GM21786 (cell line): ENCODE data around the gene PPP2R2C.

ENCODE experiments used
- ATAC-seq: cut with Tn5 transposase; IDR thresholded peaks from one replicate; pipeline ENCODE4 v1.9.1; 2021; ENCODE audit not compliant: unreplicated experiment

PPP2R2C gene

DNA sequence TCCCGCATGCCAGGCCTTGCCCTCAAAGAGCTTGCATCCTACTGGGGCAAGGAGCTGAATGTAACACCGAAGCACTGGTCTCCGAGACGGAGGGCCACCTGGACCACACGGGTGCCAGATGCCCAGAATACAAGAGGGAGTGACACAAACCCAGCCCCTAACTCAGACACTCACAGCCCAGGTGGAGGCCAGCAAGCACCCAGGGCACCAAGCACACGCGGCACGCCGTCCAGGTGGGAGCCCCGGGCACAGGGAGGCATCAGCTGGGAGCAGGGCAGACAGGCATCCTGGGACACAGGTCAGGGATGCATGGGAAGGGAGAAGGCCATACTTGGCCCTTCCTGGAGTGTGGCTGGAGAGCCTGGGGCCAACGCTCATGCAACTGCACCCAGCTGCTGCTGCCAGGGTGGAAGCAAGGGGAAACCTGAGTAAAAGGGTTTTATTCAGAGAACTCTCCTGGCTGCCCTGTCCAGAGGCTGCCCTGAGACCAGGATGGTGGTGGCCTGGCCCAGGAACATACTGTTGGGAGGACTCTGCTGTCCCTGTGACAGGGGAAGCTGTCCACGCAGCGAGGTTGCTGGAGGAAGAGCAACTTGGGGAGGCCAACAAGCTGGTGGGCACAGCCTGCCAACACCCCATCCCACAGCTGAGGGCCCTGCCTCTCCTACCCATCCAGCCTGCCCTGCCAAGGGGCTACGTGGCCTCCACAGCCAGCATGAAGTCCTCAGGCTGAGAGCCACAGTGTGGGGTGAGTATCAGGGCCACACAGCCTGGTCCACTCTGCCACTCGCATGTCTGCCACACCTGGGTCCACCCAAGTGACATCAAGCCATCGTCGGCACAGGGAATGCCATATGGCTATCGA lies 22.2 kb upstream of the PPP2R2C start:
- ATAC-seq = no peak

DNA sequence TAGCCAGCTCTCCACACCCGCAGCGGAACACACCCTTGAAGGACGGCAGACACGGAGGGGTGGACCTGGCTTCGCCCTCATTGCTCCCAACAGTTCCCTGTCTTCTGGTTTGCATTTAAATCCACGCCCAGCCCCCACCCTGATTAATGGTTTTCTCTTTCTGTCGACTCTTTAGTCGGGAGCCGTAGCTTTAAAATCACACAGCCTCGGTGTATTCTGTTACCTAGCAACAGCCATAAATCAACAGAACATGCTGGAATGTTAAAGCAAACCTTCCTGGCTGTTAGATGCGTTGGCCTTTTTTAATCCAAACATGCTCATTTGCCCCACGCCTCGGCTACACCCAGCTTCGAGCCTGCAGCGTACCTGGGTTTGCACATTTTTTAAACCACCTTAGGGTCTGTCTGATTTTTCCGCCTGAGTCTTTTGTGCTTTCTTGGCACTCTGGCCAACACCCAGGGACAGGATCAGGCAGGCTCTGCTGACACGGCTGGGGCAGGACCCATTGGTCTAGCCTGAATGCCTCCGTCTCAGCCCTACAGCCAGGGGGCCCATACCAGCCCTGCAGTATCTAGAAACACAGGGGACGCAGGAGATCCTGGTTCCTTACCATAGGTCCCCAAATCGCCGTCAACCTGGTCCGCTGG lies 21.4 kb upstream of the PPP2R2C start:
- no peak for ATAC-seq

DNA sequence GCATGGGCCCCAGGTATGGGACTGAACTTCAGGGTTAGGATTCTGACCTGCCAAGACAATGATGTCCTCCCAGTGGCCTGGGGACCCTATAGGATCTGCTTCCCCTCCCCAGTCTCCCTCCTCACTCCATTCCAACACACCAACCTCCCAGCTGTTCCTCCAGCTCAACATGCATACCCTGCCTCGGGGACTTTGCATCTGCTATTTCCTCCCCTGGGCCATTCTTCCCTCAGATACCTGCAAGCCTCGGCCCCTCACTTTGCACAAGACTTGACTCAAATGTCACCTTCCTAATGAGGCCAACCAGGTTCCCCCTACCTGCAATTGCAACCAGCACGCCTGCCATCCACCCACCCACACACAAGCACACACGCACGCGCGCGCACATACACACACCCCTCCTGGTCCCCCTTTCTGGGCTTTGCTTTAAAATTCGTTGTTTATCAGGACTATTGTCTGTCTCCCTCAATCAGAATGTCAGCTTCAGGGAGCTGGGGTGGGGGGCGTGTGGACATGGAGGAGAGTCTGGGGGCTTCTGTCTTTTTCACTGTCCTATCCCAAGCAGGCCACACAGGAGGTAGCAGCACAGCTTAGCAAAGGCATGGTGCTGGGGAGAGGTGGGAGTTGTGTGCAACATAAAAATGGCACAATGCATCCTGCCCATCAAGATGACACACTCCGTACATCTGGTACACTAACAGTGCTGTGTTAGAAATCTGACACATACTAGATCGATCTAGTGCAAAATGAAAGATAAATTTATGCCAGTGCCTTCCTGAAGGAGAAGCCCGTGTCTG lies 20.6 kb upstream of the PPP2R2C start:
- ATAC-seq = no peak

DNA sequence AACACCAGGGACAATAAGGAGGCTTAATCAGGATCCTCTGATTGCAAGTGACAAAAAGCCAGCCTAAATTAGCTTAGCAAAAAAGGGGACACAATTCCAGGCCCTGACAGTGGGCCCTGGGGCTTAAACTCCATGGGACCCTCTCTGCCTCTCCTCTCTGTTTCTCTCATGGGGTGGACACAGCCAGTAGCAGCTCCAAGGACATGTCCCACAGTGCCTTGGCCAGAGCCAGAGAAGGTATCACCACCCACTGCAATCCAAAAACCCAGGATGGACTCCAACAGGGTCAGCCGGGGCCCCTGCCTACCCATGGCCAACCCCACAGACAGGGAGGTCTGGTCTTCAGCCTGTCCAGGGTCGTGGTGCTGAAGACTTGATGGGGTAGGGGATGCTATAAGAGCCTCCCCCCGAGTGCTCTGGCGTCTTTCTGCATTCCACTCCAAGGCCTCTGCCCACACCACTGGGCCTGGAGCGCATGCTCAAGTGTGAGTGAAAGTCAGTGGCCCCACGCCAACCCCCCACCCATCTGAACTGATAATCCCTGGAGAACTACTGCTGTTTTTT lies 19.7 kb upstream of the PPP2R2C start:
- no peak for ATAC-seq

DNA sequence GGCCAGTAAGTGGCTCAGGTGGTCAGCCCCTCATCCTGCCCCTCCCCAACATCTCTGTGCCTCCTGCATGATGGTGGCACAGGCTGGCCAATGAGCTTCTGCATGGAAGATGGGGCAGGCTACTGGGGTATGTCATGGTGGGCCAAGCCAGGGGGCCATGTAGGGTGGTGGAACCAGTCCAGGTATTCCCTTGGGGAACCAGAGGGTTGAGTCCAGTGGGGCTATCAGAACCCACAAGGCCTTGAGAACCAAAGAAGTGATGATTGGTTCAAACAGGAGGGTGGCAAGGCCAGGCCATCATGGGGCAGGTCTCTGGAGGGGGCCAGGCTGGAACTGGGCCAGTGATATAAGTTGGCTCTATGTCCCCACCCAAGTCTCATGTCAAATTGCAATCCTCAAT lies 18.8 kb upstream of the PPP2R2C start:
- no peak for ATAC-seq

DNA sequence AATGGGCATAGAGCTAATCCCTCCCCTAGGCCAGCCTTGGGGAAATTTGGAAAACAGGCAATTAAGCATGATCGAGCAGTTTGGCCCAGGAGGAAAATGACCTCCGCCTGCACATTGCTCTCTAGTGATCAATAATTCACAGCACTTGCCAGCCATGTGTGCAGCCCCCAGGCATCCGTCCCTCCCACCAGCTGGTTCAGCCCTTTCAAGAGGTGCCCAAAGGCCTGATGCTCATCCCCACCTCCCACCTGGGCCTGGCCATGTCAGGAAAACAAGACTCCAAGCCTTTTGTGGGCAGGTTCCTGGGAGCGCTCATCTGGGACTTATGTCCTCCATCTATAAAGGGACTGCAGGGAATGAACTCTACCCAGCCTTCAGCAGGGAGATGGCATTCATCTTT lies 17.5 kb upstream of the PPP2R2C start:
- no peak for ATAC-seq

DNA sequence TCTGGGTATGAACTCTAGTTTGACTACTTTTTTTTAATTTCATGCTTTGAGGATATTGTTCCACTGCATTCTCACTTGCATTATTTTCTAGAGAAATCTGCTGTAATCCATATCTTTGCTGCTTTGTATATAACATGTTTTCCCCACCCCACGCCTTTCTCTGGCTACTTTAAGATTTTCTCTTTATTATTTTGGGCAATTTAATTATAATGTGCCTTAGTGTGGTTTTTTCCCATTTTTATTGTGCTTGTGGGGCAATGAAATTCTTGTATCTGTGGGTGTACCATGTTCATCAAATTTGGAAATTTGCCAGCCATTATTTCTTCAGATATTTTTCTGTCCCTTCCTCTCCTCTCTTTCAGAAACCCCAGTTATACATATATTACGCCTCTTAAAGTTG lies 15.1 kb upstream of the PPP2R2C start:
- no peak for ATAC-seq

DNA sequence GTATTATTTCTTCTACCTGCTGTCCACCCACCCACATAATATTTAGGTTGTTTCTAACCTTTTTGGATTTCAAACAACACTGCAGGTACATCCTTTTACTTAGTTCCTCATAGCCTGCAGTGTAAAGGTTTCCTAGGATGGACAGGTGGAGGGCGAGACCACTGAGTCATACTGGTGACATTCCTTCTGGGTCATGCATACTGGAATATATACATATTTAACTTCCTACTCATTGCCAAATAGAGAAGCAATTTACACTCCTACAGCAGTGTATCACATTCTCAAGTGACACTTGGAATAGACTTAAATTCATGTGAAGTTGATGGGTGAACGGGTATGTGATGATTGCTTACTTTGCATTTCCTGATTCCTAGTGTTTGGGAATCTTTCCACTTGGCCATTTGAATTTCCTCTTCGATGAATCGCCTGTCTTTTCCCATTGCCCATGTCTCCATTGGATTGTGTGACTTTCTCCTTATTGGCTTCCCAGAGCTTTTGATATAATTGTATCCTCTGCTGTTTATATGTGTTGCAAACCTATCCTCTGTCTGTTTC lies 8.2 kb upstream of the PPP2R2C start:
- no peak for ATAC-seq

DNA sequence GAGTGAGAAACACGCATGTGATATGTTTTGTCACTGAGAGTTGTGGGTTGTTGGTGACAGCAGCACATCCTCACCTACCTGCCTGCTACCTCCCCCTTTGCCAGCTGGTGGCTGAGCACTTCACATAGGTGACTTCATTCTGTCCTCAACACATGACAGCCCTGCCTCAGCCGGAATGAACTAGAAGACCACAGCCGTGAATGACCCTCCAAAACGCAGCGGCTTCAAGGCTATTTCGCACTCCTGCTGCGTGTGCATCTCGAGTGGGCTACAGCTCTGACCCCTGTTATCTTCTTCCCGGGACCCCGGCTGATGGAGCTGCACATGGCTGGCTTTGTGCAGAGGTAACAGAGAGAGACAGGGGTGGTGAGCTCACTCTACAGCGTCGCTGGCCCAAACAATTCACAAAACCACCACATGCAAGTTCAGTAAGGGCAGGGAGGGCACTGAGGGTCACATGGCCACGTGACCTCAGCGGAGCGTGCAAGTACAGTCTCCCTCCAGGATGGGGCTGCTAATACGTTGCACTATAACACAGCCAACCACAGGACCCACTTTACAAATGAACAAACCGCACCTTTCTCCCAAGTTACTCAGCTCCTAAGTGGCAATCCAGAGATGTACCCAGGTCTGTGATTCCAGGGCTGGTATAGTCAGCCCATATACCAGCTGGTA lies 6.3 kb upstream of the PPP2R2C start:
- no peak for ATAC-seq

DNA sequence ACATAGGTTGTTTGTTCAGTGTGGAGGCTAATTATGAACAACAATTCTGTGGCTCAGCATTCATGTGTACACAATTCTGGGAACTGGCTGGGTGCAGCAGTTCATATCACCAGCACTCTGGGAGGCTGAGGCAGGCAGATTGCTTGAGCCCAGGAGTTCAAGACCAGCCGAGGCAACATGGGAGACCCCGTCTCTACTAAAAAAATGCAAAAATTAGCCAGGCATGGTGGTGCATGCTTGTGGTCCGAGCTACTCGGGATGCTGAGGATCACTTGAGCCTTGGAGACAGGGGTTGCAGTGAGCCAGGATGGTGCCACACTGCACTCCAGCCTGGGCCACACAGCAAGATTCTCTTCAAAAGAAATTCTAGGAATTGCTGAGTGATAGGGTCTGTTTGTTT lies 4.5 kb upstream of the PPP2R2C start:
- ATAC-seq = no peak

DNA sequence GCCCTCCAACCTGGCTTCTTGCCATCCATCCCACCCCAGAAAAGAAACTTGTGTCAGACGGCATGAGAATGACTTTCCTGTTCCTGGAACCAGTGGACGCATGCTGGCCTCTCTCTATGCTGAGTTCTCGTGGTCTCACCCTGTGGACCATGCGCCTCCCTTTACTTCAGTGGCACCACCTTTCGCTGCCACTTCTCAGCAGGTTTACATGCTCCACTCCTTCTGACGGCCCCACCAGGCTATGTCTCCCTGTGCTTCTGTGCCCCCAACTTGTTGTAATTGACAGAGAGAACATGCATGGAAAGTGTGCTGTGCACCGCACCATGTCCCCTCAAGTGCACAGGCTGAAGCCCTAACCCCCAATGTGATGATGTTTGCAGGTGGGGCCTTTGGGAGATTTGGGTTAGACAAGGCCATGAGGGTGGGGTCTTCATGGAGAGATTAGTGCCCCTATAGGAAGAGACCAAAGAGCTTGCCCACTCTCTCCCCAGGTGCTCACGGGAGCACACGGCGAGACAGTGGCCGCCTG lies 3.1 kb upstream of the PPP2R2C start:
- ATAC-seq = no peak

DNA sequence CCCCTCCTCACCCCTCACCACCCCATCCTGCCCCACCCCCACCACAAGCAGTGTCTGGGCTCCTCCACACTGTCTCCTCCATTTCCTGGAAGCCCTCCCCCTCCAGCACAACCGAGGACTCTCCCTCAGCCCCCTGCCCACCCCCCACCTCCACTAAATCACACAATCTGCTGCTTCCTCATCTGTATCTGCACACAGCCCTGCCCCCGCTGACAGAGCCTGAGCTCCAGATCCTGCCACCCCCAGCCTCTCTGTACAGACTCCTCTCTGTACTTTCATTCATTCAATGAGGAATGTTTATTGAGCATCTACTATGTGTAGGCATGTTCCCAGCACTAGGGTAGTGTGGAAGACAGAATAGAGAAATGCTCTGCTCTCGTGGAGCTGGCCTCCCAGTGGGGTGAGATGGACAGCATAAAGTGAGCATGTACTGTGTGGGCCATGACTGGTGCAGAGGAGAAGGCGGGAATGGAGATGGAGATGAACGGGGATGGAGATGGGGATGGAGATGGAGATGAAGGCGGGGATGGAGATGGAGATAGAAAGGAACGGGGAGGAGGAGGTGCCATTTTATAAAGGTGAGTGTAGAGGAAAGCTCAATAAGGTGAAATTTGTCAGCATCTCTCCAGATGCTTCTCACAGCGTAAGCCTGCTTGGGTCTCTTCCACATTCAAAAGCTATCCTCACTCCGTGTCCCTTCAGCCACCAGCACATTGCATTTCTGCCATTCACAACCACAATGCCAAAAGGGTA lies 2.5 kb upstream of the PPP2R2C start:
- ATAC-seq = no peak

DNA sequence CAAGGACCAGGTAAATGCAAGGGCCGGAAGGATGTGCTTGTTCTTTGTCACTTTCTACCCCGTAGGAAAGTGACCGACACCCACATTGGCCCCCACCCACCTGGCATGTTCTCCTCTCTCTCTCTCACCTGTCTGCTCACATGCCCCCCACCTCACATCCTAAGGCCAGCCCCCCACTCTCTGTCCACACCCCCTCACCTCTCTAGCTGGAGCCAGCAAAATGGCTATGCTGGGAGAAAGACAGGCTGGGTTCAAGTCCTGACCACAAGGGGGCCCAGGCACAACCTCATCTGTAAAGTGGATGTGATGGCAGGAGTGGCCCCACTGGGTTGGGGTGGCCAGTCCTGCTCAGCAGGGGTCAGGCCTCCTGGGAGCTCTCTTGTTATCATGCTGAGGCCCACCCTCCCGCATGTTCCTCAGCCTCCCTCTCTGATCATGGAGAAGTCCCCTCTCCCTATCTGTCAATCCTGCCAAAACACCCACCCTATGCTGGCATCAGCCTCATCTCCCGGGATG lies 1.7 kb upstream of the PPP2R2C start:
- no peak for ATAC-seq

DNA sequence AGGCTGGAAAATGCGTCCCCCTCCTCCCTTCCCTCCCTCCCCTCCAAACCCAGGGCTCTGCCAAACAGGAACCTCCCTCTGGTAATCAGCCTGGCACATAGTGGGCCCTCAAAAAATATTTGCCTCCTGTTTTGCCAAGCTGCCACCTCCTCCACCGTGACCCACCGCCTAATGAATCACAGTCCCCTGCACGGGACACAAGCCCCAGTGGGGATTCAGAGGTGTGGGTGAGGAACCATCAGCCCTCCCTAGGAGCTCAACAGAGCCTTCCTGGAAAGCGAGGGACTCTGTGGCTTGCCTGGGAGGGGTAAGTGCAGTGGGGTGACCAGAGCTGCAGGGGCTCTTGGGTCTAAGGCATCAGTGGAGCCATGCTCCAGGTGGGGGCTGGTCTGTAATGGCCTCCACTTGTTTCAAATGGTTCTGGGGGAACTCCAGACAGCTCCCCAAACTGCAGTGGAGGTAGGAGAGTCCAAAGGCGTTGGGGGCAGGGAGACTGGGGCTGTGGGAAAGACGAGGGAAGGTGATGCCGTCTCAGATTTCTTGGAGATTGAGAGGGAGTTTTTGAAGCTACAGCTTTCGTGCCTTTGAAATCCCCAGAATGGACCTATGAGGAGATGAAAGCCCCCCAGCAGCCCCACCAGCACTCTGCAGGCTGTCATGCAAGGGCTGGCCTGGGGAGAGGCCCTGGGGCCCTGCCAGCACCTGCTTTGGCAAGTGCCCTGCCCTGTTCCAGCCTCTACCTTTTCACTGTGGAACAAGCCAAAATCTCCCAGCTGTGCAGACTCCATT lies 1.0 kb upstream of the PPP2R2C start:
- no peak for ATAC-seq

DNA sequence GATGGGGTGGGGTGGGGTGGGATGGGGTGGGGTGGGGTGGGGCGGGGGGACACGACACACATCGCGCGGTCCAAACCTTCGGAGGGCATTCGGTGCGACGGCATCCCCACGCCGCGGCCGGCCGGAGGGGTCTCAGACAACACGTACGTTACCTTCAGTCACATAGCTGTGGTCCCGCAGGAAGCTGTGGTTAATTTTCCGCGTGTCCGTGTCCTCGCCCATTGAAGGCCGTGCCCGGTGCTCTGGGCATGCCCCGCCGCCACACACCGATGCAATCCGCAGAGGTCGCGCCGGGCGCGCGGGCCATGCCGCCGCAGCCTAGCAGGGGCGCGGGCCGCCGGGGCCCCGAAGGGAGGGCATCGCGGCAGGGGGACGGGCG lies 417 bp downstream of the PPP2R2C start:
- ATAC-seq = no peak

DNA sequence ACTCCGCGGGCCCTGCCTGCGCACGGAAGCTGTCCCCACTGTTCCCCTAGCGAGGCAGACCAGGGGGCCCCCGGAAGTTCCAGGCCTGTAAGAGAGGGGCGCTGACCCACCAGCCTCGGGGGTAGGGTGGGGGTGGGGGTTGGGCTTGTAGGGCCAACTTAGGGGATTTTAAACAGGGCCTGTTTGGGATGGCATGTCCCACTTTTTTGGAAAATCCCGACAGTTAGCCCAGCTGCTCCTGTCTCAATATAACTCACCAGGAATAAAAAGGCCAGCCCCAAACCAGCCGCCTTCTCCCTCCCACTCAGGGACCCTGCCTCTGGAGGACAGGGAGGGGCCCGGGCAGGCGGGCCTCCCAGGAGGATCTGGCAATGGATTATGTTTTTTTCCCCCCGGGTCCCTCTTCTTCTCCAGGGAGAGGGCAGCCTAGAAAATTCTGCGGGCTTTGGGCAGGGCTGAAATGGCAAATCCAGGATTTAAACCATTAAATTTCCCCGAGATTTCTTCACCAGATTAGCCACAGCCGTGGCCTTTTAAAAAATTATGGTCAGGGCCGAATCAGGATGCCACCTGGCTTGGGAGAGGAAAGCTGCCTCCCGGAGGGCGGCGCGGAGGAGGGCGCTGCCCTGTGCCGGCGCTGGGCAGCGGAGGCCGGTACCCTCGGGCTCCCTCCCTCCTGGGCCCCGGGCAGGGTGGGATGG lies 957 bp downstream of the PPP2R2C start:
- no peak for ATAC-seq

DNA sequence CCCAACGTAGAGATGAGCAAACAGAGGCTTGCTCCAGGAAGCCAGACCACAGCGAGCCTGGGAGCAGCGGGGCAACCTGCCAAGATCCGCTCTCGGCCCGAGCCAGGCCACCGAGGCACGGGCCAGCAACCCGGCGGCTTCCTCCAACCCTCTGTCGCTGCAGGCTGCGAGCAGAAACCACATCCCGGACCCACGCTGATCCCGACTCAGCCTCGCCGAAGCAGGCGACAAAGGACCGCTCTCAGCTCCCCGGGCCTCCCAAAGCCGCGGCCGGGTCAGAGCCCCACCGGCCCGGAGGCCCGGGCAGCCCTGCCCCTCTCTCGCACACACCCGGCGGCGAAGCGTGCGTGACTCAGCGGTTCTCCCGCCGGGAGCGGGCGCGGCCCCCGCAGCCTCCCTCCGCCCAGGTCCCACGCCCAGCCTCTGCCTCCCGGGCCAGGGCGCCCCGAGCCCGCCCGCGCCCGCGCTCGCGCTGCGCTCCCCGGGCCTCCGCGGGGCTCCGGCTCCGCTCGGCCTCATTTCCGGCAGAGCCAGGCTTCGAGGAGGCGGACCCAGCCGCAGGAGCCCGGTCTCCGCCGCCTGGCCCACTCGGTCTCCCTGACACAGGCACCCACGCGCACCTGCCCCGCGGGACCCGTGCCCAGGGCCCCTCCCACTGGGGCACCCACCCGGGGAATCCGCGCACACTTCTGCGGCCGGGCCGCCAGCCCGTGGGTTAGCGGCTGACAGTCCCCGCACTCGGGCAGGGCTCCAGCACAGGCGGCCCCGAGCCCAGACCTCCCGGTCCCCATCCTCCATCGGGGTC lies 1.7 kb downstream of the PPP2R2C start:
- no peak for ATAC-seq
